GM21619 (cell line): ENCODE measurements around the gene OR1F1.
"Not testable (repeated sequence)": the region's sequence is repeated elsewhere in the genome, so short reads cannot be mapped to it uniquely, and the experiment has no call there.

Experiments
- ATAC-seq: cut with Tn5 transposase; IDR thresholded peaks from one replicate; pipeline ENCODE4 v1.9.1; 2021; ENCODE audit not compliant: unreplicated experiment

OR1F1 gene

DNA sequence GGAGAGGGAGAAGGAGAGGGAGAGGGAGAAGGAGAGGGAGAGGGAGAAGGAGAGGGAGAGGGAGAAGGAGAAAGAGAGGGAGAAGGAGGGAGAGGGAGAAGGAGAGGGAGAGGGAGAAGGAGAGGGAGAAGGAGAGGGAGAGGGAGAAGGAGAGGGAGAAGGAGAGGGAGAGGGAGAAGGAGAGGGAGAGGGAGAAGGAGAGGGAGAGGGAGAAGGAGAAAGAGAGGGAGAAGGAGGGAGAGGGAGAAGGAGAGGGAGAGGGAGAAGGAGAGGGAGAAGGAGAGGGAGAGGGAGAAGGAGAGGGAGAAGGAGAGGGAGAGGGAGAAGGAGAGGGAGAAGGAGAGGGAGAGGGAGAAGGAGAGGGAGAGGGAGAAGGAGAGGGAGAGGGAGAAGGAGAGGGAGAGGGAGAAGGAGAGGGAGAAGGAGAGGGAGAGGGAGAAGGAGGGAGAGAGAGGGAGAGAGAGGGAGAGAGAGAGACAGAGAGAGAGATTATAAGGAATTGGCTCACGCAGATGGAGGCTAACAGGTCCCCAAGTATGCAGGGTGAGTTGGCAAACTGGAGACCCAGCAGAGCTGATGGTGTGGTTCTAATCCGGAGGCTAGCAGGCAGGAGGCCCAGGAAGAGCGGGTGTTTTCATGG is 9.8 kb downstream of the OR1F1 start:
- ATAC-seq, result not testable (repeated sequence)

DNA sequence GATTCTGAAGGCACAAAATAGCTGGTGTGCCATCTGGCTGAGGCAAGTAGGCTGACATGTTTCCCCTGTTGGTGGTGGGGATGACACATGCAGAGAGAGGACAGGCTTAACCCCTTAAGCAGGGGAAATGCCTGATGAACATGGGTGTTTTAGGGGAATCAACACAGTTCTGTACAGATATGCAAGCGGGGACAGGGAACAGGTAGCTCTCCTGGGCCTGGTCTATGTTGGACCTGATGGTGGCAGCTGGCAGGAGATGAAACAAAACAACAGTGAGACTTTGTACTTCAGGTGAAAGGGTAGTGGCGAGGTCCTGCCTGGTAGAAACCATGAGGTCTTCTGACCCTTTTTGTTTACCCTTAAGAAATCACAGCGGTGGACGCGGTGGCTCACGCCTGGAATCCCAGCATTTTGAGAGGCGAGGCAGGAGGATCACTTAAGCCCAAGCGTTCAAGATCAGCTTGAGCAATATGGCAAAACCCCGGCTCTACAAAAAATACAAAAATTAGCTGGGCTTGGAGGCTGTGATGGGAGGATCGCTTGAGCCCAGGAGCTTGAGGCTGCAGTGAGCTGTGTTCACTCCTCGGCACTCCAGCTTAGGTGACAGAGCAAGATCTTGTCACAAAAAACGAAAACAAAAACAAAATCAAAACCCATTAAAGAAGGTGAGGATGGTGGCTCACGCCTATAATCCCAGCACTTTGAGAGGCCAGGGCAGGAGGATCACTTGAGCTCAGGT is 10.5 kb downstream of the OR1F1 start:
- ATAC-seq, result no peak

DNA sequence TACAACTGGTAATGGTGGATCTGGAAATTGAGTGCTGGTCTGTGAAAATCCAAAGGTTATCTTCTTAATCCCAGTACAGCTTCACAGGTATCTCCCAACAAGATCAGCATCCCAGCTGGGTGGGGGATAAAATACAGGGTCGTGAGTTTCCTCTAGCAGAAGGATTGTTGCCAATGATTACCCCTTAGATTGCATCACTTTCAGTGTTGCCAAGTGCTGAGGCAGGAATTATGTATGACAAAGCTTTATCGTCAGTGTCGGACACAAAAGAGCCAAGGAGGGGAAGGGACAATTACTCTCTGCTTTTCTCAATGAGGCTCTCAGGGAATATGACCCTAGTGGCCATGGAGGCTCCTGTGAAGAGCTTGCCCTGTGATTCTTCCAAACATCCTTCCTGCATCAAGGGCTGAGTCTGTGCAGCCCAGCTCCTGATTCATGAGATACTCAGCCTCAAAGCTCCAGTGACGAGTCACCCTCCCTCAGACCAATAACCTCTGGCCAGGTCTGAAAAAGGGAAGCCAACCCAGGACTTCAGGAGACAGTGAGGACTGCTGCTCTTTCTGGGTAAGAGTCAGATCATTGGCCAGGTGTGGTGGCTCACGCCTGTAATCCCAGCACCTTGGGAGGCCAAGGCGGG is 15.0 kb downstream of the OR1F1 start:
- ATAC-seq, result no peak

DNA sequence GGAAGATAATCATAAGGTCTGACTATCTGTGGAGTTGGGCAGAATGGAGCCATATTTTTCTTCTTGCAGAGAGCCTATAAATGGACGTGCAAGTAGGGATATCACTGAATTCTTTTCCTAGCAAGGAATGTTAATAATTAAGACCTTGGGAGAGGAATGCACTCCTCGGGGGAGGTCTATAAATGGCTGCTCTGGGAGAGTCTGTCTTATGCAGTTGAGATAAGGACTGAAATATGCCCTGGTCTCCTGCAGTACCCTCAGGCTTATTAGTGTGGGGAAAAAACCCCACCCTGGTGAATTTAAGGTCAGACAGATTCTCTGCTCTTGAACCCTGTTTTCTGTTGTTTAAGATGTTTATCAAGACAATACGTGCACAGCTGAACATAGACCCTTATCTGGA is 17.9 kb downstream of the OR1F1 start:
- not testable (repeated sequence) for ATAC-seq

DNA sequence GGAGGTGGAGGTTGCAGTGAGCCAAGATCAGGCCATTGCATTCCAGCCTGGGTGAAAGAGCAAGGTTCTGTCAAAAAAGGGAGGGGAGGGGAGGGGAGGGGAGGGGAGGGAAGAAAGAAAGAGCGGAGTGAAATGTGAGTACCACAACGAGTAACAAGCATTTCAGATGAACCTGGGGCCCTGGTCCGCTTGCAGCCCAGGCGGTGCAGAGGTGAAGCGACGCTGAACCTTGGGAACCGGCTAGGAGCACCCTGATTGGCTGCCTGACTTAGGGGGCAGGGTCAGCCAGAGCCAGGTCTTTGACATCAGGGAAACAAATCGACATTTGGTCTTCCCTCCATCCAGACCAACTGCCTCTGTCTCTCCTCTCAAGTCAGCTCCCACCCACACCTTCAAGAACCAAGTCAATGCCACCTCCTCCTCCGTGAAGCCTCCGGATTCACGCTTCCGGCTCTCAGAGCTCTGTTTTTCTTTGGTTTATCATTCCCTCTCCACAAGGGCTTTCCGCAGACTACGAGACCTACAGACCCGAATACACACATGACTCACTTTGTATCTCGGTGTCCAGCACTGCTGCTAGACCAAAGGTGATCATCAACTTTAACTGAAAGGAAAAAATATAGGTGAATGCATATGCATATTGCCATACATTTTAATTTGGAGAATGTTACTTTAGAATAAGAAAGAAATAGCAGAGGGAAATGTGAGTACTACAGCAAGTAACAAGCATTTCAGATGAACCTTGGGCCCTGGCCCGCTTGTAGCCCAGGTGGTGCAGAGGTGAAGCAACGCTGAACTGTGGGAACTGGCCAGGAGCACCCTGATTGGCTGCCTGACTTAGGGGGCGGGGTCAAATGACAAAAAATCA is 19.3 kb downstream of the OR1F1 start:
- no peak for ATAC-seq

DNA sequence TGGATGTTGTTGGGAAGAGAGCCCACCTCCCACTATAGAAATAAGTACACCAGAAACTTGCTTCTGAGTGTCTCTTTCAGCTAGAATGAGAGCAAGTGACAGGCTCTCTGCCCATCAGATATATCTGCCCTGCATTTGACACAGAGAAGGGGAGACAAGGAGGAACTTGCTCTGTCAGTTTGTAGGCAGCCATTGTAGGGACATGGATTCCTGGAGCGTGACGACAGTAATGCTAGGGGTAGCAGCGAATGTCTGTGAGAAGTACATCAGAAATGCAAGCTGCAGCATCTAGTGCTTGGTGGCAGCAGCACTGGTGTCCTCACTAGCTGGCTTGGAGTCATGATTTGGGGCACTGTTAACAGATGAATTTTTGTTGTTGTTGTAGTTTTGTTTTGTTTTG is 24.0 kb downstream of the OR1F1 start:
- no peak for ATAC-seq

DNA sequence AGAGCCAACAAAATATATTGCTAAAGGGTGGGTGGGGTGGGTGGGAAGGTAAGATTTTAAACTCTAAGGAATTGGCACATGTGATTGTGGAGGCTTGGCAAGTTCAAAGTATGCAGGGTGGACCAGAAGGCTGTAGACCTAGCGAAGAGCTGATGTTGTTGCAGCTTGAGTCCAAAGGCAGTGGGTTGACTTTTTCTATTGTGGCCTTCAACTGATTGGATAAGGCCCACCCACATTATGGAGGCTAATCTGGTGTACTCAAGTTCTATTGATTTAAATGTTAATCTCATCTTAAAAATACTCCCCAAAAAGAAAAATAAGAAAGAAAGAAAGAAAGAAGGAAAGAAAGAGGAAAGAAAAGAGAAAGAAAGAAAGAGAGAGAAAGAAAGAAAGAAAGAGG is 24.6 kb downstream of the OR1F1 start:
- no peak for ATAC-seq

DNA sequence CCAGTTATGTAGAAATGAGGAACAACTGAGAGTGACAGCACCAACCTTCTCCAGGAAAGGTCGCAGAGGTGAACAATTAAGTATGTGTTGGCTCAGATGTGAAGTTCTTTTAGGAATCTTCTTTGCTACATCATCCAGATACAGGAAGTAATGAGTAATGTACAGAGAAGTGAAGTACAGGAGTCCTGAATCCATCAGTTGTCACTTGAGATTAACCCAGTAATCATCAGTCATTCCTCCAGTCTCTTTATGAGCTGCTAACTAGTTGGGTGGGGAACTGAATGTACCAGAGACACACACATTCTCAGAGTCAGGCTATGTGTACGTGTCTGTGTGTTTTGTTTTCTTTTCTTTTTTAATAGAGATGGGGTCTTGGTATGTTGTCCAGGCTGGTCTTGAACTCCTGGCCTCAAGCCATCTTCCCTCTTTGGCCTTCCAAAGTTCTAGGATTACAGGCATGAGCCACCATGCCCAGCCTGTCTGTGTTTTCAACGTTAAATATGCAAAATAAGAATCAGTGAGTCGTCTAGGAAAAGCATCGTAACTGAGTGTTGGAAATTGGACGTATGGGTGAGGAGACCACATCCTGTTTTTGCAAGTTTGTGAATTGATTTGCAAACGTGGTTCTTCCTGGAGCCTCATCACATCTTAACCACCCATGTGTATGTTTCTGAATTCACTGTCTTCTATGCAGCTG is 27.0 kb downstream of the OR1F1 start:
- ATAC-seq, result no peak

DNA sequence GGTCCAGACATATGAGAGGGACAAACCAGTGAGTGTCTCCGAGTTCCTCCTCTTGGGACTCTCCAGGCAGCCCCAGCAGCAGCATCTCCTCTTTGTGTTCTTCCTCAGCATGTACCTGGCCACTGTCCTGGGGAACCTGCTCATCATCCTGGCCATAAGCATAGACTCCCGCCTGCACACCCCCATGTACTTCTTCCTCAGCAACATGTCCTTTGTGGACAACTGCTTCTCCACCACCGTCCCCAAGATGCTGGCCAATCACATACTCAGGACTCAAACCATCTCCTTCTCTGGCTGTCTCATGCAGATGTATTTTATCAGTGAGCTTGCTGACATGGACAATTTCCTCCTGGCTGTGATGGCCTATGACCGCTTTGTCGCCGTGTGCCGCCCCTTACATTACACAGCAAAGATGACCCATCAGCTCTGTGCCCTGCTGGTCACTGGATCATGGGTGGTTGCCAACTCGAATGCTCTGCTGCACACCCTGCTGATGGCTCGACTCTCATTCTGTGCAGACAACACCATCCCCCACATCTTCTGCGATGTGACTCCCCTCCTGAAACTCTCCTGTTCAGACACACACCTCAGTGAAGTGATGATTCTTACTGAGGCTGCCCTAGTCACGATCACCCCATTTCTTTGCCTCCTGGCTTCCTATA is 27.7 kb downstream of the OR1F1 start:
- ATAC-seq, result no peak

DNA sequence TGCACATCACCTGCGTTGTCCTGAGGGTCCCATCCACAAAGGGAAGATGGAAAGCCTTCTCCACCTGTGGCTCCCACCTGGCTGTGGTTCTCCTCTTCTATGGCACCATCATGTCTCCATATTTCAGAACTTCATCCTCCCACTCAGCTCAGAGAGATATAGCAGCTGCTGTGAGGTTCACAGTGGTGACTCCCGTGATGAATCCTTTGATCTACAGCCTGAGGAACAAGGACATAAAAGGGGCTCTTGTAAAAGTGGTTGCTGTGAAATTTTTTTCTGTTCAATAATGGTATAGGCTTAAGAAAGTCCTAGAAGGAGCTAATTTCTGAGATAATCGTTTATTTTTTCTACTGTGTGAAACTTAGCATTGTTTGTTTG is 28.2 kb downstream of the OR1F1 start:
- ATAC-seq, result no peak

DNA sequence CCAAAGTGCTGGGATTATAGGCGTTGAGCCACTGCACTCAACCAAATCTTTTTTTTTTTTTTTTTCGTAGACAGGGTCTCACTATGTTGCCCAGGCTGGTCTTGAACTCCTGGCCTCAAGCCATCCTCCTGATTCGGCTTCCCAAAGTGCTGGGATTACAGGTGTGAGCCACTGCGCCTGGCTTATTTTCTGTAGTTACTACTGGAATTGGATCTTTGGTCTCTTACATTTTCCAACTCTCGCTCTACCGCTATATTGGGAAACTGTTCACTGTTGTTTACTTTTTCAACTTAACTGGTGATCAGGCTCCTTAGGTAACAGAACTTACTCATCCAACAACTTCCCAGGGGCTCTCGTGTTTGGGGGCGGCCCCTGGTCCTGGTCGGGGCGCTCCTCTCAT is 32.8 kb downstream of the OR1F1 start:
- ATAC-seq, result no peak

DNA sequence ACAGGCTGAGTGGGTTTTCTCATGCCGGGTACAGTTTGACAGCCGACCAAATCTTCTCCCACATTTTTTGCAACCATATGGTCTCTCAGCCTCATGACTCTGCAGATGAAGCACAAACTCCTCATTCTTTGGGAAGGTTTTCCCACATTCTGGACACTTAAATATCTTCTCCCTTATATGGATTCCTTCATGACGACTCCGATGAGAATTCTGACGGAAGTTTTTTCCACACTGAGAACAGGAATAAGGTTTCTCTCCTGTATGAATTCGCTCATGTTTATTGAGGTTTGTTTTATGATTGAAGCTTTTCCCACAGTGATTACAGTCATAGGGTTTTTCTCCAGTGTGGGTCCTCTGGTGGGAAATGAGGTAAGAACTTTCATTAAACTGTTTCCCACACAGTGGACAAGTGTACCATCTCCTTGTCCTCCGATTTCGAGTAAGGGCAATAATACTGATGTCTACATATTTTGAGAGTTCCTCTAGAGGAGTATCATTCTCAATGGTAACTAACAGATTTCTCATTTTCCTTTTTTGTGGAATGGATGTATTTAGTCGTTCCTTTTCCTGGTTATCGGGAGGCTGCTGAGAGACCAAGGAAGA is 36.0 kb downstream of the OR1F1 start:
- no peak for ATAC-seq

DNA sequence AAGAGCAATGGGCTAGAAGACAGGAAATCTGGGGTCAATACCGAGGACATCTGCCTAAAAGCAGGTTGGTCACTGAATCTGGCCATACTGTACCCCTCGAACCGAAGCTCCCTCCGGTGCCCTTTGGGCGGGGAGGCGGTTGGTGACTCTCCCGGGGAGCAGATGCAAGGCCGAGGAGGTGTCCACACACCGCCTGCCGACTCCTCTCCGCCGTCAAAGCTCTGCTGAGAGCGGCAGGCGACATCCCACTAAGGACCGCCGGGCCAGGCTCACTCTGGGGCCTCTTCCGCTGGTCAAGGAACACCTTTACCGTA is 46.5 kb downstream of the OR1F1 start:
- no peak for ATAC-seq

DNA sequence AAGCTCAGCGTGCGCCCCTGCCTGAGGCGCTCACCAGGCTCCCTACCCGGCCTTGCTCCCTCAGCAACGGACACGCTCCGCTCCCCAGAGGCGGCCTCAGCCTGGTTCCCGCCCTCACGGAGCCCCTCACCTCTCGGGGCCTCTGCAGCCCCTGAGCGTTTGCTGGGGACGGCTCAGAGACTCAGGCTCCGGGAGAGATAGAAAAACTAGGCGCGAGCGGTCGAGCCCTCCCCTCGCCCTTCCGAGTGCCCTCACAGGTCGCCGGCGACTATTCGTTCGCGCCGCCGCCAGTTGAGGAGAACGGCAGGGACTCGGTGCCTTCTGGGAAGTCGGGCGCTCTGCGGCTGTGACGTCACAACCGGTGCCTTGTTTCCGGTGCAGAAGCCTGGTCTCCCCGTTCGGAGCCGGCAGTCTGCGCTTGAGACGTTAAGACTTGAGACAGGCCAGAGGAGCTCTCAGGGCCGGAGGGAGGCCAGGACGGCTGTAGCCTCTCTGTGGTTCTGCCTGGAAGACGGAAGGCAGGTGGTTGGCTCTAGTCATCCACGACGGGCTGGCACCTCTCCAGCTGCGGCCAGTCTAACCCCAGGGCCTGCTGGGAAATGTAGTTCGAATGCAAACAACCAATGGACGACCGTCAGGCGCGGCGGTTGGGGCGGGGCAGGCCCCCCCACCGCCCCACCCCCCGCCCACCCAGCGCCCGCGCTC is 47.0 kb downstream of the OR1F1 start, which contains the start of gene ZNF200:
Gene ZNF200, minus strand, starts transcription at position 302 of the 705 bp plus-strand sequence. CDS start 1,403 bp downstream, outside the sequence.
- peak; percentile 91 for ATAC-seq

DNA sequence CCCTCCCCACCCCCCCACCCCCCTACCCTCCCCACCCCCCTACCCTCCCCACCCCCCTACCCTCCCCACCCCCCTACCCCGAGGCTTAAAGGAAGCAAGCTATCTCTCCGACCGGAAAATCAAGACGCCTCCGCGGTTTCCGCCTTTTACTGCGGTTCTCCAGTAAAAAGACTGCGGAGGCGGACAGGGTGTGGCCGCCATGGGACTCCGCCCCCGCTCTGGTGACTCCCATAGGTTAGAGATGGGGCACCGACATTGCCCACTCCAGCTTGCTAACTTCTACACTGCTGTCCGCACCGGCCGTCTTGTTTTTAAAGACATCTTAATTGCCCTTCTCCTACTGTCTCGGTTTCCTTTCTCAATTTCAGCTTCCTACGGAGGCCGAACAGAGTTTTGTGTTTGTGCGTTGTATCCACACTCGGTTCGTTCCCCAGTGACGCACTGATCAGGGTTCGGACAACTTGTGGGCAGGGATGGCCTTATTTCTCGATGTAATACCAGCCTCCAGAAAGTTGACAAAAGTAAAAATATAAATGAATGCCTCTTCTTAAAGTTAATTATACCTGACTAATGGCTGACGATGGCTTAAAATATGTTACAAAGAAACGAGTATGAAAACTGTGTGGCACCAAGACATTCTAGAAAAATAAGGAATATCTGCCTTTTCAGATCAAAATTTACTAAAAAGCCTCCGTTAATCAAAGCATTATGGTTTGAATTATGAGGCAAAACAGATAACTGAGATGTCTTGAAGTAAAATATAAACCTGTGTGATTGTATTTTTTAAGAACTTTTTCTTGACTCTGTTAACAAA is 48.1 kb downstream of the OR1F1 start:
- no peak for ATAC-seq

DNA sequence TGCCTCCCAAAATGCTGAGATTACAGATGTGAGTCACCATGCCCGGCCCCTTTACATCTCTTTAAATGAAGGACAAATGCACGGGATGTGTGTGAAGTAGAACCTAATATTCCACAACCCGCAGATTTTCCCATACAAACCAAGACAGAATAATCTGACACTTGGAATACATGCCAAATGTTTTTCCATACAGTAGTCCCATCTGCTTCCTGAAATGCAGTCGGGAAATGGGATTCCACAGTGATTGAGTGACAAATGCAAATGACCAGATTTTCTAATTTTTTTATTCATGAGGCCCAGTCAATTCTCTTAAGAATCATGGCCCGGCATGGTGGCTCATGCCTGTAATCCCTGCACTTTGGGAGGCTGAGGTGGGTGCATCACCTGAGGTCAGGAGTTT is 53.8 kb downstream of the OR1F1 start:
- no peak for ATAC-seq

DNA sequence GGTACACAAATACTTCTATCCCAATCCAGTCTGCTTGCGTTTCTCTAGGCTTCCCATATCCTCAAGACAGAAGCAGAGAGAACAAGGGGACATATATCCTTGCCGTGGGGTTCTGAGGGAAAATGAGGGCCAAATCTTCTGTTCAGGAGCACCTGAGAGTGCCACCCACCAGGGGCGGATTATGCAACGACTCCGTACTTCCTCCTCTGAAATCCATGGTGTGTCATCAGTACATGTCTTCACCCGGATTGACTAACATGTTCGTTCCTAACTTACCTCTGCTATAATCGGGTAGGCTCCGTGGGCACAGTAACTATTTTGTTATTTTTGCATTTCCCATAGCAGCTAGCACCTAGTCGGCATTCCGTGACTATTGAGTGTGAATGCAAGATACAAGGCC is 54.7 kb downstream of the OR1F1 start:
- no peak for ATAC-seq

DNA sequence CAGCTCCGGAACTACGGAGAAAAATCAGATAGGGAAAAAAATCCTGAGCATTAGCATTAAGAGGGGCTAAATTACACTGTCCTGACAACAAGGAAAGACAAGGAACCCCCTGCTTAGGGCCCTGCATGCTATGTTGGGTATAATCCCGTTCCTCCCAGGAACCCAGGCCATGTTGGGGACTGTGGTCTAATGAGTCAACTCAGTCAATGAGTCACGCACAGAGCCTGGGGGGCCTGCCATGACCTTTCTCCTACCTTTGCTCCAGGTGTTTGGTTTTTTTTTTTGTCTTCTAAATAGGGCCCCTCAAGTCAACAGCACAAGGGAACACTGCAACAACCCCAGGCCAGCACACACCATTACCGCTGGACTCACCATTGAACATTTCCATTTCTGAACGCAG is 55.9 kb downstream of the OR1F1 start:
- ATAC-seq, result no peak

DNA sequence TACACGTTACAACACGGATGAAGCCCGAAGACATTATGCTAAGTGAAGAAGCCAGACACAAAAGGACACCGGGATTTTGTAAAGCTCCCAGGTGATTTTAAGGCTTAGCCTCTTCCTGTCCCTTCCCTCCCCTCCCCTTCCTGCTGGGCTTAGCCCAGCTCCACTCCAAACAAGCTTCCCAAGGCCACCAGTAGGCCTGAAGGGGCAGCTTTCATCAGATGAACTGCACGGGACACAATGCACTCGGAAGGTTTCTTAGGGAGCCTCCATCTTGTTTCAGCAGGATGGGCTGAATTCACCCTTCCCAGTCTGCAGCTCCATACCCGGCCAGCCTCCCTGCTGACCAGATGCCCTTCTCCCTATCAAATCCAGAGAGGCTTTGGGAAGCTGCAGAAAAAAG is 58.0 kb downstream of the OR1F1 start:
- ATAC-seq, result no peak
